HG03045 (cell line): Measurements from ENCODE around the gene CD79A.
"Not testable (repeated sequence)": the region's sequence is repeated elsewhere in the genome, so short reads cannot be mapped to it uniquely, and the experiment has no call there.

Experiments
- ATAC-seq: cut with Tn5 transposase; IDR thresholded peaks from one replicate; pipeline ENCODE4 v1.9.1; 2021; ENCODE audit warnings: mild to moderate bottlenecking, moderate library complexity; ENCODE audit not compliant: unreplicated experiment

The CD79A gene

DNA sequence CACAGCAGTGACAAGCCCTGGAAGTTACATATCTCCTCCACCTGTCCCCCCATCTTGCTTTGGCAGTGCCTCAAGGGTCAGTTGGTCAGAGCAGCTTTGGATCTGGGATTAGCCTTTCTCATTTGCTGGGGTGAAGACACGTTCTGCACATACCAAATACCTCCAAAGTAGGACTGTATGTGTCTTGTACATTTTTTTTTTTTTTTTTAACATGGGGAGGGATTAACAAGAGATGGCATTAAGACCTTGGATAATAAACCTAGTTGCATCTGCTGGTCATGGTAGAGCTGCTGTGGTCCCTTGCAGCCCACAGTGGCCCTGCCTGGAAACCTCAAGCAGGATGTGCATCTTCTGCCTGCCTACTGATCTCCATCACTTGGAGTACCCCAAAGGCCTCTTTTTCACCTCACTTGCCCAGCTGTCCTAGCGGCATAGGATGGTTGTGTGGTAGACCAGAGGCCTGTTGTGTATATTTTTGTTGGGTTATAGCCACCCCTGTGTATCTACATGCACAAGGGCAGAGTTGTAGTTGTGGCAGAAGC lies 14.6 kb upstream of the CD79A start:
- ATAC-seq, result no peak

GRCh38 chr19:41863209-41863931 lies 13.7 kb upstream of the CD79A start:
- no peak for ATAC-seq

DNA sequence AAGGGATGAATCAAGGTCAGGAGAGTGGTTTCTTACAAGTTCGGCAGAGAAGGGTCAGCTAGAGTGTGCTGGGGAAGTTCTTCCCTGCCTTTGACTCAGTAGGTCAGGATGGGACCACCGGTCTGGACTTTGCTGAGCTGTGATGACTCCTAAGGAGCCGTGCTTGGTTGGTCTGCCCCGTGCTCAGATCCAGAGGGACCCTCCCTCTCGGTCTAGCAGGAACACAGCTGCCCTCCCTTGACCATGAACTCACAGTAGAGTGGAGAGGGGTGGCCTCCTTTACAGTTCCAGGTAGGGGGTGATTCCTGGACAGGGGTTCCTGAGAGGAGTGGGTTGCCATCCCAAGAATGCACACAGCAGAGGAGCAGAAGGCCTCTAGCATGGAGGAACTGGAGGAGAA lies 12.7 kb upstream of the CD79A start:
- no peak for ATAC-seq

DNA sequence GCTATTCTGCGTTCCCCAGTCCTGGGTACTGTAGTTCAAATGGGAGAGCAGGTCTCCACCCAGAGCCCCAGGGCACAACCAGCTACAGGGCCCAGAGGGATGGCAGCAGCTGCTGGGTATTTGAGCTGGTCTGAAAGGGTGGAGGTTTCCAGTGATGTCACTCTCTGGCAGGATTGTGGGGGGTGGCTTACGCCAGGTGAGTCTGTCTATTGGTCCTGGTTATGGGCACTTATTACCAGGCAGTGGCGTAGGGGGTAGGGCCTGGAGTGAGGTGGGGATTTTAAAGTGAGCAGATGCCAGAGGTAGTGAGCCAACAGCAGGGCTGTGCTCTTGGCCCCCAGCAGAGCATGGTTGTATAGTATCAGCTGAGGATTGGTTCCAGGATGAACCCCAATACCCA lies 10.8 kb upstream of the CD79A start:
- ATAC-seq, result no peak

DNA sequence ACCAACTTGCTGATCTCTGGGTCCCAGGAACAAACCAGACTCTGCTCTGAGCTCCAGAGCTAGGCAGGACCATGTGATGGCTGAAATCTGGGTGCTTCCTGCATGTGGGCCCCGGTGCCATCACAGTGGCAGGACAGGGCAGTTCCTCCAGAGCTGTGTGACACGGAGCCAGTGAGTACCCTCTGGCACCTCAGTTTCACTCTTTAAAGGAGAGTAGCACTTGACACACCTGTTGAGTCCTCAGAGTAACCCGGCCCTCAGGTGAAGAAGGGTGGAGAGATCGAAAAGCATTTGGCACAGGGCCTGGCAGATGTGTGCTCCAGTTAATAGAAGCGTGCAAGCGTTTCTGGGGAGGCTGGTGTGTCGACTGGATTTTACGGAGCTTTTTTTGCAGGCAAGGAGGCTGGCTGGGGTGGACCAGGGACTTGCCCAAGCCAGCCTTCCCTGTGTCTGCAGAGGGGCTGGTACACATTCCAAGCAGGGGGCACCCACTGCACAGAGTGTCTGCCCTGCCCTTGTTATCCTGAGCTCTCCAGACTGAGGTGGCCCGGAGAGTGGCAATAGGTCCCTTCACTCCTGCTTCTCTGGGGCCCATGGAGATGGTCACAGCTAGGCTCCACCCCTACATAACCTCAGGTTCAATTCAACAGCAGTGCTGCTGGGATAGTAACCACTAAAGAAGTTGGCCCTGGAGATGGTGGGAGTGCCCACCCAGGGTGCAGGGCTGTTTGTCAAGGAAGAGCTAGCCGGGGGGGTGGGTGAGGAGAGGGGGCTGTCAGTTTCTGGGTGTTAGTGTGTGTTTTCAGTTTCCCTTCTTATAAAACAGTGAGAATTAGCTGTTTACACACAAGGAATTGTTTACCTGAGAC lies 8.7 kb upstream of the CD79A start:
- no peak for ATAC-seq

- no peak for ATAC-seq
Measured at GRCh38 chr19:41868989-41869300, 8.1 kb upstream of the CD79A start.

DNA sequence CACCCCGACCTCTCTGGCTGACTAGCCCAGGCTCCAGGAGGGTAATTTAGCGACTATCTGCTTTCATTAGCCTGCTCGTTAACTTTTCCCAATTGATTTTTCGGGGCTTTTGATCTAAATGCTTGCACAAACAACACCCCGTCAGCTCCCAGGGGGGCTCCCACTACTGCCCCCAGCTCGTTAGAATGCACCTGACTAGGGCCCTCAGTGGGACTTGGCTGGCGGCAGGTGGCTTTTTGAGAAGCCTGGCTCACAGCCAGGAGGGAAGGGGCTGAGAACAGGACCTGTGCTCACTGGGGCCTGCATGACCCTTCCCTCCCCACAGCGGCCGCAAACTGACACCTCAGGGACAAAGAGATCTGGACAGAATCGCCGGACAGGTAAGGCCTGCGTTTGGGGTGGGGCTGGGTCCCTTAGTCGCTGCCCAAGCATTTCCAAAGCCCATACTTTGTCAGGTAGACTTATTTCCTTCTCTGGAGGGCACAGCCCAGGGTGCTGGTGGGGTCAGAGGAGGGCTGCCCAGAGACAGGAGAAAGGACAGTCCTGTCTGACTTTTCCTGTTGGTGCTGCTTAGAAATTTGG lies 7.6 kb upstream of the CD79A start:
- no peak for ATAC-seq

DNA sequence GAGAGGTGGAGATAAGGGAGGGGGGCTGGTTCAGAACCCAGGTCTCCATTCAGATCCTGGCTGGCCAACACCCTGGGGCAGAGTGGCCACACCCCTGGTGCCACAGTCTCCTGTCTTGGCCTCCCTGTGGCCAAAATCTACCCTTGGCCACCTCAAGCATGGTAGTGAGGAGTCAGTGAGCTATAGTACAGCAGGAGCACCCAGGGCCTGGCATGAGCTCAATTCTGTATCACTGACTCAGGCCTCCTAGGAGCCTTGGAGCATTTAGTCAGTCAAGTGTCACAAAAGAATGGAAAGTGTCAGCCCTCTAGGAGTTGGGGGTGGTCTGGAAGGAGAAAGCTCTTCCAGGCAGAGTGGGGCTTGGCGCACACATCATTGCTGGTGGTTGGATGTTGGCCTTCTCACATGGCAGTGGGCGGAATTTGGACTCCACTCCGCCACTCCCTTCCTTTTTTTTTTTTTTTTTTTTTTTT lies 6.6 kb upstream of the CD79A start:
- no peak for ATAC-seq

GRCh38 chr19:41871573-41872383 lies 5.3 kb upstream of the CD79A start:
- peak; percentile 56 for ATAC-seq

DNA sequence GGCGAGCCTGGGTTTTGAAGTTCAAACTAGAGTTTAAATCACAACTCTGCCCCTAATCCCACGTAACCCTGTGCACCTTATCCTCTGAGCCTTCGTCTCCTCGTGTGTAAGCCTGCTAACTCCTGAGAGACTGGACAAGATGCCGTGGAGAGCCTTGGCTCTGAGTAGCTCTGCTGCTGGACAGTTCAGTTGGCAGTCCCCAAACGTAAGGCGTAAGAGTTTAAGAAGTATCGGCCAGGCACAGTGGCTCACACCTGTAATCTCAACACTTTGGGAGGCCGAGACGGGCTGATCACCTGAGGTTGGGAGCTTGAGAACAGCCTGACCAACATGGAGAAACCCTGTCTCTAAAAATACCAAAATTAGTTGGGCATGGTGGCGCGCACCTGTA lies 4.7 kb upstream of the CD79A start:
- ATAC-seq, result no peak

DNA sequence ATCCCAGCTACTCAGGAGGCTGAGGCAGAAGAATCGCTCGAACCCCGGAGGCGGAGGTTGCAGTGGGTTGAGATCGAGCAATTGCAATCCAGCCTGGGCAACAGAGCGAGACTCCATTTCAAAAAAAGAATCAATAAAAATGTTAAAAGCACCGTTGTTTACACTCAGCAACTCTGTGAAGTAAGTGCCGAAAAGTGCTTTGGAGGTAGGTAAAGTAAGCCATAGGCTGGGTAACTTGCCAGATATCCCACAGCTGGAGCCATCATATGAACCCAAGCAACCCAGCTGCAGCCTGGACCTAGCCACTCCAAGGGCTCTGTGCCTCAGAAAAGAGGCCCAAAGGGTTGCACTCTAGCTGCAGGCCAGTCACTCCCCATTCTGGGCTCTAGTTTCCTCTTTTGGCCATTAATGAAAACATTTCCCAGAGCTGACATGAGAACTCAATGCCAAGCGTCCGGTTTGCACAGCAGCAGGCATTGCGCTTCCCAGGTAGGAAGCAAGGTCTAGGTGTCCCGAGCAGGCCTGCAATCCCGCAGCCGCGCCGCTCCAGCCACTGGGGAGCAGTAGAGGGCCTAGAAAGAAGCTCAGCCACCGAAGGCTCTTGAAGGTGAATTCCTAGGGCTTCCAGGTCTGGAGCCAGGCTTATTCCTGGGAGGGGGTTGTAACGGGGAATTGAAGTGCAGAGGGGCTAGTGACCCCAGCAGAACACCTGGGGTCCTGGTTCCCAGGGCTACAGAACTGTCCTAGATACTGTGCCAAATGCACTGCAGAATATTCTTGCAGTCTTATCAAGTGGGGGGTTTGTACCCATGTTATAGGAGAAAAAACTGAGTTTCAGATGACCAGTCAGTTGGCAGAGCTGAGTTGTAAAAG lies 4.1 kb upstream of the CD79A start:
- no peak for ATAC-seq

GRCh38 chr19:41875973-41876372 lies 1.1 kb upstream of the CD79A start:
- ATAC-seq, result not testable (repeated sequence)

GRCh38 chr19:41877916-41878905 lies 1.1 kb downstream of the CD79A start:
- no peak for ATAC-seq

DNA sequence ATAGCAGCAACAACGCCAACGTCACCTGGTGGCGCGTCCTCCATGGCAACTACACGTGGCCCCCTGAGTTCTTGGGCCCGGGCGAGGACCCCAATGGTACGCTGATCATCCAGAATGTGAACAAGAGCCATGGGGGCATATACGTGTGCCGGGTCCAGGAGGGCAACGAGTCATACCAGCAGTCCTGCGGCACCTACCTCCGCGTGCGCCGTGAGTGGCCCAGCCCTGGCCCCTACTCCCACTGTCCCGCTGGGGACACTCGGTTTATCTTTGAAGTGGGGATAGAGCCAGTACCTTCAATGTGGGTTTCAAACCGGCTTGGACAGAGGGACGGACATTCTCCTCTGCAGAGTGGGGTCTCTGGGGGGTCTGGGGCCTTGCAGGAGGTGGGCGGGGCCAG lies 2.0 kb downstream of the CD79A start:
- ATAC-seq, result no peak

- ATAC-seq, result no peak
Measured at GRCh38 chr19:41879670-41880328, 2.7 kb downstream of the CD79A start.

DNA sequence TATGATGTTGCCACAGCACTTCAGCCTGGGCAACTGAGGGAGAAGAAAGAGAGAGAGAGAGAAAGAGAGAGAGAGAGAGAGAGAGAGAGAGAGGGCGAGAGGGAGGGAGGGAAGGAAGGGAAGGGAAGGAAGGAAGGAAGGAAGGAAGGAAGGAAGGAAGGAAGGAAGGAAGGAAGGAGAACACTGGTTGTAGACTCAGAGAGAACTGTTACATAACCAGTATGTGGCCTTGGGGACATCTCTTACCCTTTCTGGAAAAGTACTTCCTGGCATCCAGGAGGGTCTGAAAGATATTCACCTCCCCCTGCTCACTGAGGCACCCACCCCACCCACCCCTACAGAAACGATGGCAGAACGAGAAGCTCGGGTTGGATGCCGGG lies 3.2 kb downstream of the CD79A start:
- no peak for ATAC-seq

DNA sequence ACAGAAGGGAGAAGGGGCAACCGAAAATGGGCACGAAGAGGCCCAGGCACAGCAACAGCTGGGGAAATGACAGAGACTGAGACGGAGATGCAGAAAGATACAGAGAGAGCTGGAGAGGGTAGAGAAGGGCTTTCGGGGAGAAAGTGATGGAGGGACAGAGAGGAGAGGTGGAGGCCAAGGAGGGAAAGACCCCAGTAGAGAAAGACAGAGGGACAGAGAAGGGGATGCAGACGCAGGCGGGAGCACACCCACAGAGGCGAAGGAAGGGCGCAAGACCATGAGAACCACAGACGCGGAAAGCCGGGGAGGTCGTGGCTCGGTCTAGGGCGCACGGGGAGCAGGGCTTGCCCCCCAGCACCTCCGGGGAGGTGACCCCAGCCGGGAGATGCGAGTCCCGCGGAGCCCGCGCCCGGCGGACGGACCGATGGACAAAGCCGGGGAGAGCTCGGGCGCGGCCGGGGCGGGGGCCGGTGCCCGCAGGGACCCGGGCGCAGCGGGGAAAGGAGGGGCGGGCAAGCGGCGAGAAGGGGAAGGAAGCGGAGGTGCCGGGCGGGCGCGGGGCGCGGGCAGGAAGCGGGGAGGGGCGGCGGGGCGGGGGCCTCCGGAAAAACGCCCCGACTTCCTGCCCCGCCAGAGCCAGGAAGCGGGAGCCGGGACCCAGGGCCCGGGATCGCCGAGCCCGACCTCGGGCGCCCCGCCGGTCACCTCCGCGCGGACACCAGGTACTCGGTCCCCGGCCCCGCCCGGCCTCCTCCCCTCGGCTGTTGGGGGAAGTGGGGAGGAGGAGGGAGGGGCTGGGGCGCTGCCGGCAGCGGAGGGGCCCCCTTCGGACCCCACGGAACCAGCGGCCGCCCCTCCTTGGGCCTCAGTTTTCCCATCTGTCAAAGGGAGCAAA lies 5.7 kb downstream of the CD79A start, which contains the start of gene ARHGEF1:
Gene ARHGEF1, plus strand, starts transcription at position 617 of the 895 bp plus-strand sequence. CDS start 4,899 bp downstream, outside the sequence.
- ATAC-seq, result no peak
